ENCODE results near the gene MZF1. TPM values are rescaled to one million over a fixed set of nuclear protein-coding genes. Genes with fewer than 3 reads are reported as not detected.

MZF1 gene
- total and polyA plus RNA-seq, 2 experiments from 2014 or later = 10.2 to 21.8 TPM

DNA sequence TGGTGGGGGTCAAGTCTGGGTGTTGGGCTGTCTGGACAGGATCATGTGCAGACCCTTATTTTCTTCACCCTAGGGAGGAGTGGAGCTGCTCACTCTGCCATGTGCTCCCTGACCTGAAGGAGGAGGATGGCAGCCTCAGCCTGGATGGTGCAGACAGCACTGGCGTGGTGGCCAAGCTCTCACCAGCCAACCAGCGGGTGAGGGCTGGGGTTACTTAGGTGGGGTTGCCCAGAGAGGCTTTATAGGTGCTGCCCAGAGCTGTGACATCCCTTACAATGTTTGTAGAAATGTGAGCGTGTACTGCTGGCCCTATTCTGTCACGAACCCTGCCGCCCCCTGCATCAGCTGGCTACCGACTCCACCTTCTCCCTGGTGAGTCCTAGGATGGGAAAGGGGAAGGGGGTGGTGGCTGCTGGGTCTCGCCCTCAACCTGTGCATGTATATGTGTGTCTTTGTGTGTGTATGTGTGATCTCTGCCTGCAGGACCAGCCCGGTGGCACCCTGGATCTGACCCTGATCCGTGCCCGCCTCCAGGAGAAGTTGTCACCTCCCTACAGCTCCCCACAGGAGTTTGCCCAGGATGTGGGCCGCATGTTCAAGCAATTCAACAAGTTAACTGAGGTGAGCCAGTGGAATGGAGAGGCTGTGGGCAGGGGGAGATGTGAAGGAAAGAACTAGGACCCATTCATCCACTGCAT lies 23.3 kb downstream of the MZF1 start:
- H3K4me3 ChIP-seq = no peak overlapping the region
- peak overlapping the region; percentile 30; the same call in 1 of the 3 replicates for H3K4me3 Mint-ChIP-seq
- H3K27me3 ChIP-seq (ENCODE audit: insufficient read depth) = no peaks in the 10 kb centered on the region
- peaks cover 90% of the 10 kb centered on the region for H3K36me3 Mint-ChIP-seq (ENCODE audit: low read depth)
- DNase-seq (ENCODE audit: low spot score) = no peak
- peaks cover 9% of the 10 kb centered on the region; the same call in 2 of the 3 replicates for H3K9me3 Mint-ChIP-seq
- no peak overlapping the region for H3K27ac Mint-ChIP-seq
- H3K4me1 ChIP-seq (ENCODE audit: insufficient read depth) = peaks cover 19% of the 10 kb centered on the region; the same call in 1 of the 2 replicates
- no peaks in the 10 kb centered on the region for H3K9me2 ChIP-seq (ENCODE audit: insufficient read depth)
- H3K79me2 ChIP-seq (replicated peaks; ENCODE audit: insufficient read depth) = peaks cover 36% of the 10 kb centered on the region
- no peak for TF ChIP-seq NANOG (IDR thresholded peaks at IDR 0.05; ENCODE audit: borderline replicate concordance)
- TF ChIP-seq ZNF462 (CRISPR knock-in tag; IDR thresholded peaks at IDR 0.05) = no peak
- TF ChIP-seq EZH2 (IDR thresholded peaks at IDR 0.05; ENCODE audit: low read depth, unreplicated experiment) = no peak
- no peak for TF ChIP-seq STAT1 (IDR thresholded peaks at IDR 0.05; ENCODE audit: unreplicated experiment)
- no peak for TF ChIP-seq JUNB (IDR thresholded peaks at IDR 0.05; ENCODE audit: unreplicated experiment)
- TF ChIP-seq EZH2phosphoT487 (IDR thresholded peaks at IDR 0.05; ENCODE audit: unreplicated experiment) = no peak
- no peak for TF ChIP-seq ZNF114 (CRISPR knock-in tag; IDR thresholded peaks at IDR 0.05)
- TF ChIP-seq CREB1 (CRISPR knock-in tag; IDR thresholded peaks at IDR 0.05; ENCODE audit: low read depth) = no peak
- no peak for TF ChIP-seq REST (IDR thresholded peaks at IDR 0.05; ENCODE audit: unreplicated experiment)
- no peak for TF ChIP-seq CTCF (conservative IDR thresholded peaks at IDR 0.05; ENCODE audit: low read depth in 2 of 2)
- no peak for TF ChIP-seq ETS1 (IDR thresholded peaks at IDR 0.05)
- TF ChIP-seq ZNF331 (CRISPR knock-in tag; IDR thresholded peaks at IDR 0.05; ENCODE audit: low read depth) = no peak
- TF ChIP-seq POLR2AphosphoS5 (IDR thresholded peaks at IDR 0.05; ENCODE audit: low read depth) = no peak
- H4K20me1 ChIP-seq (replicated peaks; ENCODE audit: insufficient read depth) = peaks cover 44% of the 10 kb centered on the region
- H3K4me1 Mint-ChIP-seq = peaks cover 33% of the 10 kb centered on the region
- no peak overlapping the region for H3K4me2 ChIP-seq
- no peak for ATAC-seq
- H3K27me3 Mint-ChIP-seq (ENCODE audit: insufficient read depth, low read depth, poor library complexity) = peaks cover 33% of the 10 kb centered on the region
- no peak overlapping the region for H3K27ac ChIP-seq (ENCODE audit: low read depth)
- no peak overlapping the region for H2AFZ ChIP-seq
- H3K36me3 ChIP-seq (ENCODE audit: insufficient read depth) = peaks cover 51% of the 10 kb centered on the region
- H3F3A ChIP-seq (replicated peaks; ENCODE audit: low read depth) = peaks cover 91% of the 10 kb centered on the region
